ENCODE measurements around the gene TRERF1.

GRCh38 chr6:42393339-42393738, 58.4 kb downstream of the TRERF1 start:
- TF ChIP-seq POLR2A (IDR thresholded peaks at IDR 0.05; ENCODE audit: low read depth, low read length) = no peak
- no peak for TF ChIP-seq TAF1 (IDR thresholded peaks at IDR 0.05; ENCODE audit: borderline replicate concordance, low read depth, low read length)
